T47D (cell line): ENCODE data around the gene DOC2A.
A peak's percentile ranks its signal among the peaks of the same experiment; 100 is the strongest.

Experiments
- DNase-seq, 2 experiments: peaks; one replicate each; pipeline versions ENCODE4 v3.0.0 to v3.0.0-alpha.2; 2011 to 2012; ENCODE audit warnings: low read depth in 1 of 2, low spot score in 1 of 2
- JUND ChIP-seq: IDR thresholded peaks from 2 replicates; pipeline ENCODE4 v1.6.1; 2012; ENCODE audit warnings: low read depth
- in situ Hi-C: cut with HindIII; loops from 2 replicates; pipeline ENCODE4 v1.10.0; 2016; ENCODE audit warnings: low sequenced_read_pairs, low pct_unique_long_range_greater_than_20kb

The DOC2A gene

DNA sequence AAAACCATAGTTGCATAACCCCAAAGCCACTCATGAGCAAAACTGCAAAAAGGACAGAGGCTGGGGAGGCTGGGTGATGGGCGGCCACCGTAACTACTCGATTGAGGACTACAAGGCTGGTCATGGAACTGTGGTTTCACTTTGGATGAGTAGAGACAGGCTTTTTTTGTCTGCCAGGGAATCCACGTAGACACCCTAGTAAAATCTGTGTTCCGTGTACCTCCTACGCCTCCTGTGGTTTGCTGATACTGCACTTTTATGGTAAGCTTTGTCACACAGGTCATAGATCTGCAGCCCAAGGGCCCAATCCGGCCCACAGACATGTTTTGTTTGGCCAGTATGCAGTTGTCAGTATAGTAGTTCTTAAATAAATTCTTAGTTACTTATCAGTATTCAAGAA is 22.4 kb upstream of the DOC2A start:
- in situ Hi-C loops: no loop called here

DNA sequence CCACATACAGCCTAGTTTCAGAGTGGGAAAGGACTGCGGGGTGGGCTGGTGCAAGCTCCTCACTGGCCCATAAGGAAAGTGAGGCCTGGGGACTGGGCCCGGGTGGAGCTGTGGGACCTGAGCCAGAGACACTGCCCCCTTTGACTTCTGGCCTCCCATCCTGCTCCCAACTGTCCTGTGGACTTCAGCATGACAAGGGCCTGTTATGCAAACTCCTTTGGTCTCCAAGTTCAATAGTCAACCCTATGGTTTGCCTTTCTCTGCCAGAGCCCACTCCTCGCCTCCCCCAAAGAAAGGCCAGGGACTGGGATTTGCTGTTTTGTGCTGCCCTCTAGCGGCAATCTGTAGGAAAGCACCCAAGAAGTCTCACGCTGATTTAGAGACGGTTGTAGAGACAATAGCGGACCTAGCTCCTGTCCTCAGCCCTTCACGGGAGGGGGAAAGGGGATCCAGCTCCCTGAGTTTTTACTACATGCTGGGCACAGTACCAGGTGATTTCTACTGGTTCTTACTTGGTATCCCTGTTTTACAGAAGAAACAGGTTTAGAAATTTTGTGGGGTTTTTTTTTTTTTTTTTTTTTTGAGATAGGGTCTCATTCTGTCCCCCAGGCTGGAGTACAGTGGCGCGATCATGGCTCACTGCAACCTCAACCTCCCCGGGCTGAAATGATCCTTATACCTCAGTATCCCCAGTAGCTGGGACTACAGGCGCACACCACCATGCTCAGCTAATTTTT is 21.4 kb upstream of the DOC2A start:
- in situ Hi-C loops: no loop called here
- DNase-seq: peak in 1 of 2 experiments; percentile 77
- TF ChIP-seq JUND: no peak

More for the DNA sequence above, 22.4 kb upstream of the DOC2A start:
- no peak for DNase-seq
- TF ChIP-seq JUND: no peak

GRCh38 chr16:30031477-30031918 is 20.7 kb upstream of the DOC2A start:
- TF ChIP-seq JUND: no peak
- no peak for DNase-seq
- in situ Hi-C loops: no loop called here

- no peak for DNase-seq
- no peak for TF ChIP-seq JUND
- in situ Hi-C loops: no loop called here
These were observed 20.1 kb upstream of the DOC2A start, which contains the start of gene TLCD3B for GRCh38 chr16:30030841-30031413. Gene TLCD3B, minus strand, starts transcription at chr16:30031271. Its CDS starts 744 bp downstream, at chr16:30030527.

DNA sequence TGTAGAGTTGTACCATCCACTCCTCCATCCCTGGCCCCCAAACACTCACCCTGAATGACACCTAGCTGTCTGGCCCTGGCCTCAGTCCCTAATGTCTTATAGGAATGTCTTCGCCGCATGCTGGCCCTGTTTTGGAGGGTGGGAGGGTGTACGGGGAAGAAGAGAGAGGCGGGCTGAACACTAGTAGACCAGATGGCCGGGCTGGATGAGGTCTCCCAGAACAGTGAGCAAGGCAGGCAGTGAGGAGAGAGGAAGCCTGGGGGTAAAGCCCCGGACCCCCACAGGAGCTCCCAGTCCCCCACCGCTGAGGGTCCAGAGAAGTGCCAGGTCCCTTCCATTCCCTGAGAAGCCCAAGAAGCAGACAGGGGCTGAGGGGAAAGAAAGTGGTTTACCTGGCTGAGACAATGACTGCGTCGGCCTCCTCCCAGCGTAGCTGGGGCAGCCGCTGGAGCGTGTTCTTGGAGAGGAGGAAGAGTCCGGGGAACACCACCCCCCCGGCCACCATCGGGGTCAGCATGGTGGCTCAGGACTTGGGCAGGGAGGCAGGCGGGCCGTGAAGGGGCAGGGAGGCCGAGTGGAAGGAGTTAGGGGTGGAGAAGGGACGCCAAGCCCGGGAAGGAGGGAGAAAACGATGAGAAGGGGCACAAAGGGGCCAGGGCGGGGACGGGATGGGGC is 19.3 kb upstream of the DOC2A start:
- in situ Hi-C loops: no loop called here
- DNase-seq: no peak
- no peak for TF ChIP-seq JUND

GRCh38 chr16:30028438-30029076 is 17.7 kb upstream of the DOC2A start:
- no peak for TF ChIP-seq JUND
- peak; percentile 19 to 66 for DNase-seq
- in situ Hi-C loops: no loop called here

GRCh38 chr16:30027588-30028437 is 17.0 kb upstream of the DOC2A start:
- no peak for TF ChIP-seq JUND
- no peak for DNase-seq
- in situ Hi-C loops: no loop called here

DNA sequence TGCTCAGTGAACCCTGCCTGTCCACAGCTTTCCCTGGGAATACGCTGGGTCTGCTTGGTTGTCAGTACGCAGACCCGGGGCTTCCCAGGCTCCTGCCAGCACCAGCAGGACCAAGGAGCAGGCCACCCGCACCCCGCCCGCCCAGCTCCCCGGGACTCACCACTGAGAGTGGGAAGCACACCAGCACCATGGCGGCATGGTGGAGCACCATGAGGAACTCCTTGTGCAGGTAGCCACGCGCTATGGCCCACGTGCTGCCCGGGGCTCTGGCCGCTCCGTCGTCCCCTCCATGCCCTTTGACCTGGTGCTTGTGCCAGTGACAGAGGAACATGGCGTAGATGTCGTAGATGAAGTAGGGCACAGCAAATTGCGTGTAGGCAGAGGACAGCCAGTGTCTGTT is 15.6 kb upstream of the DOC2A start:
- in situ Hi-C loops: no loop called here
- no peak for TF ChIP-seq JUND
- no peak for DNase-seq

GRCh38 chr16:30025574-30025973 is 14.7 kb upstream of the DOC2A start:
- no peak for DNase-seq
- in situ Hi-C loops: no loop called here
- no peak for TF ChIP-seq JUND

DNA sequence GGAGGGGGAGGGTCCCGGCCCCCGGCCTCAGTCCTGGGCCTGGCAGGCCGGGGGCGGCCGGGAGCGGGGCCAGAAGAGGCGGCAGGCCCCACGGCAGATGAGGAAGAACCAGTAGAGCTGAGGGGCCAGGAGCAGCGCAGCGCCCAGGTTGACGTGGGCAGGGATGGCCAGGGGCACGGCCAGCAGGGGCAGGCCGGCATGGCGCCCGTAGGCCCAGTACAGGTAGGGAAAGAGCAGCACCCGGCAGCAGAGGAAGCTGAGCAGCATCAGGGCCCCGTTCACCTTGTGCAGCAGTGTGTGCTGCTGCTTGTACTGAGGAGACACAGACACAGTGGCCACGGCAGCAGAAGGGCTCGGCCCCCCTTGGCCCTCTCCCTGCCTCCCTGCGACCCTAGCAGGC is 14.3 kb upstream of the DOC2A start:
- in situ Hi-C loops: no loop called here
- no peak for DNase-seq
- TF ChIP-seq JUND: no peak

DNA sequence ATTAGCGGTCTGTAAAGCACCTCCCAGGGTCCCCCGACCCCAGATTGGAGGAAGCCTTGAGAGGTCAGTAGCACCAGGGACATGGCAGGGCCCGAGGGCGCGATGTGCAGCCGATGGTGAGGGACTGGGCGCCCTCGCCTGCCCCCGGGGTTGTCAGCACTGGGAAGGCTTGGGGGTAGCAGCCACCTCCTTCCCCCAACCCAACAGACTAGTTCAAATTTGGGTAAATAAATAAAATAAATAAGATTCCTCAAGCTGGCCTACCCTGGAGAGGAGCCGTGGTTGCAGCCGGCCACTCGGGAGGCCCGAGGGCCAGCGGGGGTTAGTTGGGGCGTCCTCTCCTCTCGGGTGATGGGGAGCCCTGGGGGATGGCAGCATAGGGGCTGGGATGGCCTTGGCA is 13.6 kb upstream of the DOC2A start:
- in situ Hi-C loops: no loop called here
- no peak for TF ChIP-seq JUND
- no peak for DNase-seq

- TF ChIP-seq JUND: no peak
- no peak for DNase-seq
- in situ Hi-C loops: no loop called here
These were observed 12.8 kb upstream of the DOC2A start for GRCh38 chr16:30023586-30023985.
